GM12878 (cell line): ENCODE measurements around the gene CYREN. TPM values are rescaled to one million over a fixed set of nuclear protein-coding genes. Genes with fewer than 3 reads are reported as not detected.

ENCODE experiments used
- BHLHE40 ChIP-seq, 2 experiments: fragments of 450-650 bp in 1 of 2; IDR thresholded peaks; 2 replicates each; pipeline ENCODE4 v1.6.1; 2011 to 2017; ENCODE audit warnings: low read depth in 2 of 2, borderline replicate concordance in 1 of 2, improper control_type of control experiment in 1 of 2, low read length in 1 of 2, mild to moderate bottlenecking in 1 of 2
- CHD4 ChIP-seq: fragments of 200-600 bp; sonication (generic); IDR thresholded peaks from 2 replicates; pipeline ENCODE4 v1.6.1; 2016; ENCODE audit warnings: mild to moderate bottlenecking
- ZNF622 ChIP-seq: fragments of 450-650 bp; IDR thresholded peaks from 2 replicates; pipeline ENCODE4 v1.6.1; 2017; ENCODE audit warnings: mild to moderate bottlenecking, inconsistent platforms
- polyA plus RNA-seq, 11 experiments: library from polyadenylated mRNA; depleted of rRNA in 4 of 11; unstranded in 6 of 11; stranded (reverse) in 5 of 11; fragments of >200 nt; fragmentation: Nextera tagmentation in 4 of 11; fragmentation: Illumina TruSeq in 1 of 11; extraction: Ambion mirVana in 4 of 11; extraction: Trizol in 1 of 11; gene quantifications; 1 replicate in 1 of 11; 2 replicates in 10 of 11; pipeline versions ENCODE4 v1.2.1 to v1.2.3, GENCODE V29; 2011 to 2016; ENCODE audit warnings: inconsistent platforms in 2 of 11, missing spikeins in 2 of 11, low read depth in 1 of 11
- total RNA-seq, 4 experiments: library from RNA; depleted of rRNA in 3 of 4; stranded (reverse); fragments of >200 nt in 3 of 4; fragmentation: Illumina TruSeq in 1 of 4; extraction: Trizol in 1 of 4; gene quantifications; 2 replicates each; pipeline versions ENCODE4 v1.2.1 to v1.2.3, GENCODE V29; 2013 to 2021
- TF ChIP-seq, protein P1 (sequence below): IDR thresholded peaks from 2 replicates; pipeline ENCODE4 v1.6.1; 2012; ENCODE audit warnings: low read length, inconsistent platforms
- TF ChIP-seq, protein P2 (sequence below): fragments of 450-650 bp; formaldehyde crosslinking; IDR thresholded peaks from 2 replicates; pipeline ENCODE4 v1.4.0; 2020; ENCODE audit warnings: mild to moderate bottlenecking, moderate library complexity

The CYREN gene
- total and polyA plus RNA-seq, 10 of the 15 experiments (the other 5 are each of a cell fraction or from before 2014, with no cell fraction given) = 8.7 to 64.3 (median 55.7) TPM

DNA sequence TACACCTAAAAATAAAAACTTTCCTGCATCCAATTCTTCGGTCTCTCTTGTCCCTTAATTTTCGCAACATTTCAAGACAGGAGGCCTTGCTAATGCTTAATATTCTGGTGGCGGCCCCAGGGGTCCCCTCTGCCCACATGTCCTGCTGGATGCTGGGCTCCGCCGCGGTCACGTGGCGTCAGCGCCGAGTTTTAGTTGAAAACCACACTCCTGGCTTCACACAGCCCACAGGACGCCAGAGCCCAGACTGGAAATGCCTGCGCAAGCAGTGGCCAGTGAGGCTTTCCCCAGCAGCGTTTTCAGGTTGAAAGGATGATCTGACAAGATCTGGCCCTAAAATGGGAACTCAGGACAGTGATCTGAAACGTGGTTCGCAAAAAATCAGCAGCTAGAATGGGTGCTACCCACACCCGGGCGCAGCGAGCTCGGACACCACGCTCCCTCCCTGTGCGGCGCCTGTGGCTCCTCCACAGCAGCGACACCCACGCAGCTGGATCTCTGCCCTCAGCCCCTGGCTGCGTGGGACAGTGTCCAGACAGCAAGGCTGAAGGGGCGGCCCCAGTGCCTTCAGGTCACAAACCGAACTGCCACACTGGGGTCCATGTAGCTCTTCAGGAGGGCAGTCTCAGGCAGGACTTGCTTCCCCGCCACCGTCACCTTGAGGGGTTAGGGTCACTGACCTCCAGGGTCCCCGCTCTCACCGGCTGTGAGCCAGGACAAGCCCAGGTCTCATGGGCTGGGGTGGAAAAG is 11.6 kb upstream of the CYREN start (continued):
- TF ChIP-seq, protein P1, sequence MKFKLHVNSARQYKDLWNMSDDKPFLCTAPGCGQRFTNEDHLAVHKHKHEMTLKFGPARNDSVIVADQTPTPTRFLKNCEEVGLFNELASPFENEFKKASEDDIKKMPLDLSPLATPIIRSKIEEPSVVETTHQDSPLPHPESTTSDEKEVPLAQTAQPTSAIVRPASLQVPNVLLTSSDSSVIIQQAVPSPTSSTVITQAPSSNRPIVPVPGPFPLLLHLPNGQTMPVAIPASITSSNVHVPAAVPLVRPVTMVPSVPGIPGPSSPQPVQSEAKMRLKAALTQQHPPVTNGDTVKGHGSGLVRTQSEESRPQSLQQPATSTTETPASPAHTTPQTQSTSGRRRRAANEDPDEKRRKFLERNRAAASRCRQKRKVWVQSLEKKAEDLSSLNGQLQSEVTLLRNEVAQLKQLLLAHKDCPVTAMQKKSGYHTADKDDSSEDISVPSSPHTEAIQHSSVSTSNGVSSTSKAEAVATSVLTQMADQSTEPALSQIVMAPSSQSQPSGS = no peak
- TF ChIP-seq, protein P2, sequence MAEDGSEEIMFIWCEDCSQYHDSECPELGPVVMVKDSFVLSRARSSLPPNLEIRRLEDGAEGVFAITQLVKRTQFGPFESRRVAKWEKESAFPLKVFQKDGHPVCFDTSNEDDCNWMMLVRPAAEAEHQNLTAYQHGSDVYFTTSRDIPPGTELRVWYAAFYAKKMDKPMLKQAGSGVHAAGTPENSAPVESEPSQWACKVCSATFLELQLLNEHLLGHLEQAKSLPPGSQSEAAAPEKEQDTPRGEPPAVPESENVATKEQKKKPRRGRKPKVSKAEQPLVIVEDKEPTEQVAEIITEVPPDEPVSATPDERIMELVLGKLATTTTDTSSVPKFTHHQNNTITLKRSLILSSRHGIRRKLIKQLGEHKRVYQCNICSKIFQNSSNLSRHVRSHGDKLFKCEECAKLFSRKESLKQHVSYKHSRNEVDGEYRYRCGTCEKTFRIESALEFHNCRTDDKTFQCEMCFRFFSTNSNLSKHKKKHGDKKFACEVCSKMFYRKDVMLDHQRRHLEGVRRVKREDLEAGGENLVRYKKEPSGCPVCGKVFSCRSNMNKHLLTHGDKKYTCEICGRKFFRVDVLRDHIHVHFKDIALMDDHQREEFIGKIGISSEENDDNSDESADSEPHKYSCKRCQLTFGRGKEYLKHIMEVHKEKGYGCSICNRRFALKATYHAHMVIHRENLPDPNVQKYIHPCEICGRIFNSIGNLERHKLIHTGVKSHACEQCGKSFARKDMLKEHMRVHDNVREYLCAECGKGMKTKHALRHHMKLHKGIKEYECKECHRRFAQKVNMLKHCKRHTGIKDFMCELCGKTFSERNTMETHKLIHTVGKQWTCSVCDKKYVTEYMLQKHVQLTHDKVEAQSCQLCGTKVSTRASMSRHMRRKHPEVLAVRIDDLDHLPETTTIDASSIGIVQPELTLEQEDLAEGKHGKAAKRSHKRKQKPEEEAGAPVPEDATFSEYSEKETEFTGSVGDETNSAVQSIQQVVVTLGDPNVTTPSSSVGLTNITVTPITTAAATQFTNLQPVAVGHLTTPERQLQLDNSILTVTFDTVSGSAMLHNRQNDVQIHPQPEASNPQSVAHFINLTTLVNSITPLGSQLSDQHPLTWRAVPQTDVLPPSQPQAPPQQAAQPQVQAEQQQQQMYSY (CRISPR knock-in tag) = no peak
- TF ChIP-seq CHD4 (no peak), BHLHE40 (IDR thresholded peaks at IDR 0.05; ENCODE audit: borderline replicate concordance in 1 of 2, low read depth in 2 of 2, low read length in 1 of 2) (no peak), ZNF622 (no peak)
